T-helper 1 cell (primary cell): ENCODE measurements around the gene HTR2A.

Source experiments
- DNase-seq, 5 donors: peaks; one replicate each; pipeline ENCODE4 v3.0.0-alpha.2; 2012 to 2020

Gene HTR2A

GRCh38 chr13:46868091-46868490 lies 28.8 kb downstream of the HTR2A start:
- DNase-seq, result no peak

GRCh38 chr13:46866150-46866549 lies 30.7 kb downstream of the HTR2A start:
- DNase-seq, result no peak

- no peak for DNase-seq
These were observed 31.9 kb downstream of the HTR2A start for GRCh38 chr13:46864941-46865340.

GRCh38 chr13:46861959-46862358 lies 34.9 kb downstream of the HTR2A start:
- DNase-seq, result no peak

GRCh38 chr13:46860722-46861121 lies 36.1 kb downstream of the HTR2A start:
- DNase-seq, result no peak

- DNase-seq, result no peak
These were observed 38.1 kb downstream of the HTR2A start for GRCh38 chr13:46858776-46859175.

GRCh38 chr13:46858163-46858562 lies 38.7 kb downstream of the HTR2A start:
- no peak for DNase-seq

- DNase-seq, result no peak
These were observed 41.2 kb downstream of the HTR2A start for GRCh38 chr13:46855664-46856063.

GRCh38 chr13:46855166-46855565 lies 41.7 kb downstream of the HTR2A start:
- no peak for DNase-seq

- DNase-seq, result no peak
These were observed 44.7 kb downstream of the HTR2A start for GRCh38 chr13:46852168-46852567.

GRCh38 chr13:46850214-46850613 lies 46.6 kb downstream of the HTR2A start:
- no peak for DNase-seq

GRCh38 chr13:46846726-46847125 lies 50.1 kb downstream of the HTR2A start:
- DNase-seq, result no peak

GRCh38 chr13:46845146-46845545 lies 51.7 kb downstream of the HTR2A start:
- DNase-seq, result no peak

- DNase-seq, result no peak
These were observed 52.4 kb downstream of the HTR2A start for GRCh38 chr13:46844431-46844830.

GRCh38 chr13:46839399-46839798 lies 57.5 kb downstream of the HTR2A start:
- no peak for DNase-seq

- DNase-seq, result no peak
These were observed 62.2 kb downstream of the HTR2A start for GRCh38 chr13:46834657-46835056.

GRCh38 chr13:46831588-46832194 lies 65.2 kb downstream of the HTR2A start:
- peak in 2 of 5 donors; percentile 4 to 24 for DNase-seq

- DNase-seq, result no peak
These were observed 66.3 kb downstream of the HTR2A start for GRCh38 chr13:46830405-46831005.

GRCh38 chr13:46822551-46822950 lies 74.3 kb downstream of the HTR2A start:
- DNase-seq, result no peak

GRCh38 chr13:46817838-46818476 lies 78.9 kb downstream of the HTR2A start:
- DNase-seq, result no peak

GRCh38 chr13:46817095-46817494 lies 79.8 kb downstream of the HTR2A start:
- no peak for DNase-seq

GRCh38 chr13:46816371-46816770 lies 80.5 kb downstream of the HTR2A start:
- no peak for DNase-seq

- DNase-seq, result no peak
These were observed 84.5 kb downstream of the HTR2A start for GRCh38 chr13:46812301-46812797.

- DNase-seq, result no peak
These were observed 86.4 kb downstream of the HTR2A start for GRCh38 chr13:46810440-46810839.
